Dedifferentiated amniotic fluid mesenchymal stem cell (primary cell): ENCODE data around the gene PCSK7.
"Not testable (repeated sequence)": the region's sequence is repeated elsewhere in the genome, so short reads cannot be mapped to it uniquely, and the experiment has no call there.

Source experiments
- DNase-seq: peaks from one replicate; pipeline ENCODE4 v3.0.0-alpha.2; 2016; ENCODE audit errors: extremely low spot score

PCSK7 gene

GRCh38 chr11:117217141-117218084 lies 14.5 kb downstream of the PCSK7 start:
- DNase-seq, result no peak

GRCh38 chr11:117214404-117215110 lies 17.3 kb downstream of the PCSK7 start:
- no peak for DNase-seq

GRCh38 chr11:117212697-117213355 lies 19.0 kb downstream of the PCSK7 start:
- DNase-seq, result no peak

GRCh38 chr11:117210620-117211019 lies 21.3 kb downstream of the PCSK7 start:
- no peak for DNase-seq

- DNase-seq, result not testable (repeated sequence)
Observed at GRCh38 chr11:117209351-117210125, 22.3 kb downstream of the PCSK7 start.

- DNase-seq, result not testable (repeated sequence)
Observed at GRCh38 chr11:117208710-117209109, 23.2 kb downstream of the PCSK7 start.

GRCh38 chr11:117207481-117207880 lies 24.4 kb downstream of the PCSK7 start:
- not testable (repeated sequence) for DNase-seq

GRCh38 chr11:117206859-117207258 lies 25.0 kb downstream of the PCSK7 start:
- DNase-seq, result not testable (repeated sequence)

GRCh38 chr11:117206111-117206510 lies 25.8 kb downstream of the PCSK7 start:
- DNase-seq, result not testable (repeated sequence)

- no peak for DNase-seq
Observed at GRCh38 chr11:117205211-117205818, 26.6 kb downstream of the PCSK7 start.

- no peak for DNase-seq
Observed at GRCh38 chr11:117204283-117205080, 27.4 kb downstream of the PCSK7 start.

GRCh38 chr11:117203069-117203407 lies 28.8 kb downstream of the PCSK7 start:
- no peak for DNase-seq

GRCh38 chr11:117202386-117203068 lies 29.3 kb downstream of the PCSK7 start:
- no peak for DNase-seq

- no peak for DNase-seq
Observed at GRCh38 chr11:117201658-117202305, 30.1 kb downstream of the PCSK7 start.

- no peak for DNase-seq
Observed at GRCh38 chr11:117200813-117201657, 30.8 kb downstream of the PCSK7 start.

- no peak for DNase-seq
Observed at GRCh38 chr11:117199916-117200812, 31.7 kb downstream of the PCSK7 start.
